ENCODE data around the gene FHIT.

Gene FHIT

GRCh38 chr3:61178167-61178566, 73.1 kb downstream of the FHIT start:
- no peak for DNase-seq (ENCODE audit: low read depth)
- no peak for TF ChIP-seq CTCF (conservative IDR thresholded peaks at IDR 0.05; ENCODE audit: low read depth, low read length)
- H3K4me3 ChIP-seq (ENCODE audit: low read length), result no peak overlapping the region

GRCh38 chr3:61177450-61177849, 73.8 kb downstream of the FHIT start:
- TF ChIP-seq CTCF (conservative IDR thresholded peaks at IDR 0.05; ENCODE audit: low read depth, low read length), result no peak
- DNase-seq (ENCODE audit: low read depth), result no peak
- H3K4me3 ChIP-seq (ENCODE audit: low read length), result no peak overlapping the region

- TF ChIP-seq CTCF (conservative IDR thresholded peaks at IDR 0.05; ENCODE audit: low read depth, low read length), result no peak
- DNase-seq (ENCODE audit: low read depth), result no peak
- H3K4me3 ChIP-seq (ENCODE audit: low read length), result no peak overlapping the region
Observed at GRCh38 chr3:61173676-61174075, 77.6 kb downstream of the FHIT start.

- peak; percentile 38 for TF ChIP-seq CTCF (conservative IDR thresholded peaks at IDR 0.05; ENCODE audit: low read depth, low read length)
- DNase-seq (ENCODE audit: low read depth), result no peak
- no peak overlapping the region for H3K4me3 ChIP-seq (ENCODE audit: low read length)
Observed at GRCh38 chr3:61172684-61173083, 78.6 kb downstream of the FHIT start.

GRCh38 chr3:61172203-61172602, 79.0 kb downstream of the FHIT start:
- H3K4me3 ChIP-seq (ENCODE audit: low read length), result no peak overlapping the region
- no peak for DNase-seq (ENCODE audit: low read depth)
- no peak for TF ChIP-seq CTCF (conservative IDR thresholded peaks at IDR 0.05; ENCODE audit: low read depth, low read length)

- H3K4me3 ChIP-seq (ENCODE audit: low read length), result no peak overlapping the region
- DNase-seq (ENCODE audit: low read depth), result no peak
- TF ChIP-seq CTCF (conservative IDR thresholded peaks at IDR 0.05; ENCODE audit: low read depth, low read length), result no peak
Observed at GRCh38 chr3:61169621-61170251, 81.5 kb downstream of the FHIT start.

- no peak for DNase-seq (ENCODE audit: low read depth)
Observed at GRCh38 chr3:61168286-61168685, 83.0 kb downstream of the FHIT start.

More at GRCh38 chr3:61168286-61168685, 83.0 kb downstream of the FHIT start:
- H3K4me3 ChIP-seq (ENCODE audit: low read length), result no peak overlapping the region
- TF ChIP-seq CTCF (conservative IDR thresholded peaks at IDR 0.05; ENCODE audit: low read depth, low read length), result no peak
